BE2C (cell line): ENCODE measurements around the gene KRTAP4-8. TPM values are rescaled to one million over a fixed set of nuclear protein-coding genes. Genes with fewer than 3 reads are reported as not detected.
"Not testable (repeated sequence)": the region's sequence is repeated elsewhere in the genome, so short reads cannot be mapped to it uniquely, and the experiment has no call there.

Experiments used
- DNase-seq: peaks from one replicate; pipeline ENCODE4 v3.0.0-alpha.2; 2020
- H3K27me3 ChIP-seq: fragments of 250-450 bp; sonication (Bioruptor Pico); 2 replicates; pipeline ENCODE4 v1.5.1; 2020; ENCODE audit warnings: mild to moderate bottlenecking
- H3K36me3 ChIP-seq: fragments of 250-450 bp; sonication (Bioruptor Pico); 2 replicates; pipeline ENCODE4 v1.5.1; 2020; ENCODE audit warnings: mild to moderate bottlenecking
- H3K4me1 ChIP-seq: fragments of 250-450 bp; sonication (Bioruptor Pico); 2 replicates; pipeline ENCODE4 v1.5.1; 2020
- H3K4me3 ChIP-seq: 2 replicates; pipeline ENCODE4 v1.5.1; 2011; ENCODE audit warnings: low read depth, low read length
- H3K9me3 ChIP-seq: fragments of 250-450 bp; sonication (Bioruptor Pico); 2 replicates; pipeline ENCODE4 v1.5.1; 2020
- CTCF ChIP-seq: IDR thresholded peaks from 2 replicates; pipeline ENCODE4 v1.5.1; 2012; ENCODE audit warnings: mild to moderate bottlenecking, low read depth, low read length
- polyA plus RNA-seq: library from polyadenylated mRNA; unstranded; fragments of >200 nt; gene quantifications from one replicate; pipeline ENCODE4 v1.2.1, GENCODE V29; 2012; ENCODE audit warnings: low read depth, missing spikeins; ENCODE audit not compliant: insufficient read length, insufficient read depth

Gene KRTAP4-8
- polyA plus RNA-seq = not detected

GRCh38 chr17:41098042-41098441 lies at the start of gene KRTAP4-8:
KRTAP4-8 (minus strand) TSS chr17:41098142; CDS start chr17:41098084, 58 bp downstream.
- no peaks in the 10 kb centered on the region for H3K27me3 ChIP-seq
- no peak for TF ChIP-seq CTCF
- H3K9me3 ChIP-seq = no peaks in the 10 kb centered on the region
- H3K4me3 ChIP-seq = no peak within 1 kb of the TSS
- DNase-seq = no peak
- no peaks in the 10 kb centered on the region for H3K36me3 ChIP-seq
- H3K4me1 ChIP-seq = no peaks in the 10 kb centered on the region

GRCh38 chr17:41145261-41145660 lies 47.3 kb upstream of the KRTAP4-8 start:
- DNase-seq = no peak

GRCh38 chr17:41144846-41145245 lies 46.9 kb upstream of the KRTAP4-8 start:
- Histone ChIP-seq H3K4me3 (no peak overlapping the region), H3K27me3 (peaks cover 2% of the 10 kb centered on the region; the same call in 1 of the 2 replicates), H3K9me3 (no peaks in the 10 kb centered on the region), H3K36me3 (no peaks in the 10 kb centered on the region), H3K4me1 (no peaks in the 10 kb centered on the region)
- DNase-seq = no peak
- TF ChIP-seq CTCF = no peak

More at GRCh38 chr17:41145261-41145660, 47.3 kb upstream of the KRTAP4-8 start:
- H3K36me3 ChIP-seq = no peaks in the 10 kb centered on the region
- H3K27me3 ChIP-seq = peaks cover 4% of the 10 kb centered on the region; the same call in 1 of the 2 replicates
- H3K4me1 ChIP-seq = no peaks in the 10 kb centered on the region
- no peak overlapping the region for H3K4me3 ChIP-seq
- no peaks in the 10 kb centered on the region for H3K9me3 ChIP-seq
- TF ChIP-seq CTCF = no peak

GRCh38 chr17:41141361-41141760 lies 43.4 kb upstream of the KRTAP4-8 start:
- Histone ChIP-seq H3K9me3 (no peaks in the 10 kb centered on the region), H3K4me3 (no peak overlapping the region), H3K36me3 (no peaks in the 10 kb centered on the region), H3K4me1 (no peaks in the 10 kb centered on the region), H3K27me3 (peaks cover 3% of the 10 kb centered on the region; the same call in 1 of the 2 replicates)
- TF ChIP-seq CTCF = no peak
- no peak for DNase-seq

- no peaks in the 10 kb centered on the region for H3K36me3 ChIP-seq
- H3K4me1 ChIP-seq = no peaks in the 10 kb centered on the region
- no peak for DNase-seq
- H3K9me3 ChIP-seq = no peaks in the 10 kb centered on the region
- TF ChIP-seq CTCF = no peak
- H3K4me3 ChIP-seq = no peak within 1 kb of the TSS
- H3K27me3 ChIP-seq = peaks cover 3% of the 10 kb centered on the region; the same call in 1 of the 2 replicates
Observed at GRCh38 chr17:41140360-41141131, 42.6 kb upstream of the KRTAP4-8 start, which contains the start of gene KRTAP4-6. KRTAP4-6 (minus strand) TSS chr17:41140544; CDS start chr17:41140487, 57 bp downstream.

- H3K27me3 ChIP-seq, DNase-seq, H3K9me3 ChIP-seq, H3K36me3 ChIP-seq, H3K4me1 ChIP-seq, H3K4me3 ChIP-seq: not testable (repeated sequence)
Observed at GRCh38 chr17:41139865-41140264, 41.9 kb upstream of the KRTAP4-8 start.
